Left ventricle myocardium inferior (tissue), 1 donor: ENCODE measurements around the gene DDR1. TPM values are rescaled to one million over a fixed set of nuclear protein-coding genes. Genes with fewer than 3 reads are reported as not detected.

Experiments used
- DNase-seq: peaks from one replicate; pipeline ENCODE4 v3.0.0-alpha.2; 2020
- H3K27ac ChIP-seq: fragments of 200-600 bp; replicated peaks from 2 replicates; pipeline ENCODE4 v1.8.0; 2021
- H3K27me3 ChIP-seq: fragments of 200-600 bp; 2 replicates; pipeline ENCODE4 v1.8.0; 2021; ENCODE audit warnings: low read depth
- H3K36me3 ChIP-seq: fragments of 200-600 bp; 2 replicates; pipeline ENCODE4 v1.8.0; 2021
- H3K4me1 ChIP-seq: fragments of 200-600 bp; 2 replicates; pipeline ENCODE4 v1.8.0; 2021
- H3K4me3 ChIP-seq: fragments of 200-600 bp; 2 replicates; pipeline ENCODE4 v1.8.0; 2021; ENCODE audit warnings: mild to moderate bottlenecking, moderate library complexity
- H3K9me3 ChIP-seq: fragments of 200-600 bp; replicated peaks from 2 replicates; pipeline ENCODE4 v1.8.0; 2021
- intact Hi-C: fragments of 100-400 bp; cut with micrococcal nuclease; formaldehyde crosslinking; loops from one replicate; pipeline ENCODE4 v1.11.0; 2022
- total RNA-seq: library from RNA; stranded (reverse); fragmentation: NEBNext Ultra II Directional; extraction: Animal tissue kit (Norgen Biotek cat#: 25700); gene quantifications from one replicate; pipeline ENCODE4 v1.2.1, GENCODE V29; 2021
- TF ChIP-seq, protein P1 (sequence below): fragments of 200-600 bp; IDR thresholded peaks from 2 replicates; pipeline ENCODE4 v1.8.0; 2021; ENCODE audit warnings: antibody characterized with exemption, mild to moderate bottlenecking, borderline replicate concordance
- donor health status: DM: no; HTN: yes; CAD: no; lungs with severe emphysema.

The DDR1 gene
- total RNA-seq, 1 donor from 2014 or later, result 28.2 TPM

DNA sequence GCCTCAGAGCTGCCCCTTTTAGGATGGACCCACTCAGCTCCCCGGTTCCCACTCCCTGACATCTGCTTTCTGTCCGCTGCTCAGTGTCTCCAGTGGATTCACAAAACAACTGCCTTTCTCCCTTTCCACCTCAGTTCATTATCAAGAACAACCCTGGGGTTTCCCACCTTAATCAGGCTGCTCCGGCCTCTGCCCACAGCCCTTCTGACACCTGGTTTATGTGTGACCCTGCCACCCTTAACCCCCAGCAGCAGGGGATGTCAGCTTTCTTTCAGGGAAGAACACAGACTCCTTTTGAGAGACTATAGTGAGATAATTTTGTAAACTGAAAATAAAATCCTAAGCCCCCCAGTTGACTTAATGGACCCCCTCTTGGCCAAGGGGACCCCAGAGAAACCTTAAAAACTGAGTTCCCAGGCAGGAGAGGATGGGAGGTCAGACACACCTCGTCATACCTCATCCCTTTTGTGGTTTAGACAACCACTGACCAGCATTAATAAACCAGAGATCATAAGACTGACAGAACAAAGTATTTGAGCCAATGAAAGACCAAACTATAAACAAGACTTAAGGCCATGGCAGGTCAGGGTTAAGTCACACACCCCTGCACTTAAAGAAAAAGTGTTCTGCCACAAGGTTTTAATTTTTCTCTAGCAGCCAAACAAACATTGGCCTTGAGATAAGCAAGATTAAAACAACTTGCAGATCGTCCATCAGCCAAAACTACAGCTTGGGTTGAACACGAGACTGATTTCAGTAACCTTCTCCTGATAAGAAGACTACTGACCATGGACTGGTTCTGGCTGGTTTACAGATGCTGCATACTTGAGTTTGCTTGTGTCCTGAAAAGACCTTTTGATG is 42.4 kb upstream of the DDR1 start:
- H3K27ac ChIP-seq, result no peak overlapping the region
- peaks cover 15% of the 10 kb centered on the region for H3K27me3 ChIP-seq
- TF ChIP-seq, protein P1, sequence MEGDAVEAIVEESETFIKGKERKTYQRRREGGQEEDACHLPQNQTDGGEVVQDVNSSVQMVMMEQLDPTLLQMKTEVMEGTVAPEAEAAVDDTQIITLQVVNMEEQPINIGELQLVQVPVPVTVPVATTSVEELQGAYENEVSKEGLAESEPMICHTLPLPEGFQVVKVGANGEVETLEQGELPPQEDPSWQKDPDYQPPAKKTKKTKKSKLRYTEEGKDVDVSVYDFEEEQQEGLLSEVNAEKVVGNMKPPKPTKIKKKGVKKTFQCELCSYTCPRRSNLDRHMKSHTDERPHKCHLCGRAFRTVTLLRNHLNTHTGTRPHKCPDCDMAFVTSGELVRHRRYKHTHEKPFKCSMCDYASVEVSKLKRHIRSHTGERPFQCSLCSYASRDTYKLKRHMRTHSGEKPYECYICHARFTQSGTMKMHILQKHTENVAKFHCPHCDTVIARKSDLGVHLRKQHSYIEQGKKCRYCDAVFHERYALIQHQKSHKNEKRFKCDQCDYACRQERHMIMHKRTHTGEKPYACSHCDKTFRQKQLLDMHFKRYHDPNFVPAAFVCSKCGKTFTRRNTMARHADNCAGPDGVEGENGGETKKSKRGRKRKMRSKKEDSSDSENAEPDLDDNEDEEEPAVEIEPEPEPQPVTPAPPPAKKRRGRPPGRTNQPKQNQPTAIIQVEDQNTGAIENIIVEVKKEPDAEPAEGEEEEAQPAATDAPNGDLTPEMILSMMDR, result no peak
- intact Hi-C loops, result no loop called here
- DNase-seq, result no peak
- H3K9me3 ChIP-seq, result no peaks in the 10 kb centered on the region
- H3K4me1 ChIP-seq, result peaks cover 33% of the 10 kb centered on the region
- no peaks in the 10 kb centered on the region for H3K36me3 ChIP-seq
- no peak overlapping the region for H3K4me3 ChIP-seq

DNA sequence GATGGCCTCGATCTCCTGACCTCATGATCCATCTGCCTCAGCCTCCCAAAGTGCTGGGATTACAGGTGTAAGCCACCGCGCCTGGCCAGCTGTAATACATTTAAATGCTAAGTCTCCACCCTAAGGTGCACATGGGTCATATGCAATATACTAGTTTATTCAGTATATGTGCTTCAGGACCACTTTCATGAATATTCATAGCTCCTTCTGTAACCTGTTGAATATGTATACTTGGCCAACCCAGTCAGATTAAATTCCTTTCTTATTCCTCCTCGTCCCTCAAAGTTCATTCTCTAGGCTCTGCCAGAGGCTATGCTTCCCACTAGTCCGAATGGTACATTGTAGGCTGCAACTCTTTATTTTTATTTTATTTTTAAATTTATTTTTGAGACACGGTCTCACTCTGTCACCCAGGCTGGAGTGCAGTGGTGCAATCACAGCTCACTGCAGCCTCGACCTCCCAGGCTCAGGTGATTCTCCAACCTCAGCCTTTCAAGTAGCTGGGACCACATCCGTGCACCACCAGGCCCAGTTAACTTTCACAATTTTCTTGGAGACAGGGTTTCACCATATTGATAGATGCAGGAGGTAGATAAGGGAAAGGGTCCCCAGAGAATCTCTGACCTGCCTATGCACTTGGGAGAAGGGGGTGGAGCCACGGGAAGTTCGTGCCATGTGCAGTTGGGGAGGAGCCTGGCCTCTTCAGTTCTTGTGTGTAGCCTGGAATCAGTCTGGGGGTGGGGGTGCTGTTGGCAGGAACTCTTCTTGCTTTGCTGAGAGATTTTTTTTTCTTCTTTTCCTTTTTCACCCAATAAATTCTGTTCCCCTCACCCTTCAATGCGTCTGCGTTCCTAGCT is 41.3 kb upstream of the DDR1 start:
- DNase-seq, result no peak
- no peaks in the 10 kb centered on the region for H3K9me3 ChIP-seq
- intact Hi-C loops, result no loop called here
- TF ChIP-seq, protein P1, result no peak
- no peak overlapping the region for H3K4me3 ChIP-seq
- no peaks in the 10 kb centered on the region for H3K36me3 ChIP-seq
- peaks cover 15% of the 10 kb centered on the region for H3K27me3 ChIP-seq
- H3K4me1 ChIP-seq, result peaks cover 30% of the 10 kb centered on the region
- H3K27ac ChIP-seq, result no peak overlapping the region

DNA sequence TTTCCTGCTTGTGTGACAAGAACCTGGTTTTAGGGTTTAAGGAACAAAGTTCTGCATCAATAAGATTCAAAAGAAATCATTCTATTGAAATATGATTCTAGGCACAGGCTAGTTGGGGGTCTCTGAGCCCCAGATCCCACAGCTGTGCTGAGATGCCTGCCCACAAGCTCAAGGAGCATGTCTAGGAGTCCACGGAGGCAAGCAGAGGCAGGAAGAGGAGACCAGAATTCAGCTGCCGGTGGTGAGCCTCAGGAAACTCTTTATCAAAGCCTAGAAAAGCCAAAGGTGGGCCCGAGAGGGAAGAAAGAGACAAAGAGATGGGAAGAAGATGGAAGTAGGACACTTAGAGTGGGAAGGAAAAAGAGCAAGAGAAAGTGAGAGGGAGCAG is 40.7 kb upstream of the DDR1 start:
- intact Hi-C loops, result no loop called here
- Histone ChIP-seq H3K27me3 (peaks cover 15% of the 10 kb centered on the region), H3K4me1 (peaks cover 30% of the 10 kb centered on the region), H3K4me3 (no peak overlapping the region), H3K27ac (no peak overlapping the region), H3K9me3 (no peaks in the 10 kb centered on the region), H3K36me3 (no peaks in the 10 kb centered on the region)
- DNase-seq, result no peak
- TF ChIP-seq, protein P1, result no peak

DNA sequence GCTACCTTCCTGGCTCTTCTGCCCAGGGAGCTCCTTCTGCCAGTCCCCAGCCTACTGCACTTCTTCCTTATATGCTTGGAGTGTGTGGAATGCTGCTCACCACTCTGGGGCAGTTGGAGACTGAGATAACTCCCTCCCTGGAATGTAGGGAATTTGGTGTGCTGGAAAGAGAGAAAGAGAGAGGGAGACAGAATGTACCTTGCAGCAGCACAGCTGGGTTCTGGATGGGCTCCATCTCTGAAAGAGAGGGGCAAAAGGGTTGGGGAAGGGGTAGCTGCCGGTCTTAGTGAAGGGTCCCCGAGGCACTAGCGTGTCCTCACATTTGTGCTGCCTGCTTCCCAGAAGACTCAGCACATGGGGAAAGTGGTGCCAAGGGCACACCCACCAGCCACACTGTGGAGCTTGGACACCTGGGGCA is 40.2 kb upstream of the DDR1 start:
- peaks cover 15% of the 10 kb centered on the region for H3K27me3 ChIP-seq
- DNase-seq, result no peak
- H3K4me1 ChIP-seq, result peaks cover 30% of the 10 kb centered on the region
- H3K36me3 ChIP-seq, result no peaks in the 10 kb centered on the region
- intact Hi-C loops, result no loop called here
- no peak overlapping the region for H3K27ac ChIP-seq
- TF ChIP-seq, protein P1, result no peak
- H3K4me3 ChIP-seq, result no peak overlapping the region
- no peaks in the 10 kb centered on the region for H3K9me3 ChIP-seq

DNA sequence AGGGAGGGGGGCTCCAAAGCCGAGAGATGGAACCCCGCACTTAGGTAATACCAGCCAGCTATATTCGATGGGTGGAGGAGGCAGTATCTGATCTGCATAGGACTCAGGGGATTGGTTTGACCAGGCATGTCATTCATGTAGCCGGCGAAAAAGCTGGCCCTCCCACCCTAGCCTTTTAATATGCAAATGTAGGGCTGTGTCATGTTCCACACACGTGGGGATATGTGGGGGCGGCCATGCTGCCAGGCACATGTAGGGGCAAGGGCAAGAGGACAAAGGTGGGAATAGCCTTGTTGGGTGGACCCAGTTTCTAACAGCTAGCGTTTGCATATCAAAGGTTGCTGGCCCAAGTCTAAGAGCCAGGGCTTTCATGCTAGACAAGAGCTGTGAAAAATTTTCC is 39.1 kb upstream of the DDR1 start:
- H3K9me3 ChIP-seq, result no peaks in the 10 kb centered on the region
- H3K36me3 ChIP-seq, result no peaks in the 10 kb centered on the region
- peaks cover 15% of the 10 kb centered on the region for H3K27me3 ChIP-seq
- TF ChIP-seq, protein P1, result no peak
- H3K4me3 ChIP-seq, result no peak overlapping the region
- no peak overlapping the region for H3K27ac ChIP-seq
- no peak for DNase-seq
- H3K4me1 ChIP-seq, result peaks cover 30% of the 10 kb centered on the region
- intact Hi-C loops, result no loop called here
